ENCODE data around the gene ARMH2. TPM values are rescaled to one million over a fixed set of nuclear protein-coding genes. Genes with fewer than 3 reads are reported as not detected.
"Not testable (repeated sequence)": the region's sequence is repeated elsewhere in the genome, so short reads cannot be mapped to it uniquely, and the experiment has no call there.

Gene ARMH2
- total and polyA plus RNA-seq, 9 of the 15 experiments (the other 6 are each of a cell fraction or from before 2014, with no cell fraction given) = not detected

- in situ Hi-C loops (cut with MboI); H3K9me3 ChIP-seq (replicated peaks; ENCODE audit: control insufficient read depth, insufficient read depth, low read depth, low read length); H3K4me2 ChIP-seq (ENCODE audit: insufficient read depth, low read length); H3K9me1 ChIP-seq (ENCODE audit: control insufficient read depth, insufficient read depth, low read length); H3K36me3 ChIP-seq (ENCODE audit: control insufficient read depth, insufficient read depth, low read length); intact Hi-C loops (cut with micrococcal nuclease); H3K4me3 ChIP-seq; H4K20me1 ChIP-seq (replicated peaks; ENCODE audit: control insufficient read depth, insufficient read depth, low read length); BruUV-seq (replicated peaks); H3K79me2 ChIP-seq (ENCODE audit: control insufficient read depth, insufficient read depth, low read length); CTCF ChIA-PET (ENCODE audit: low intra/inter-chr PET ratio); H2AFZ ChIP-seq (ENCODE audit: low read depth, low read length); H3K27ac ChIP-seq (ENCODE audit: extremely low read depth, low read depth, low read length); H3K9ac ChIP-seq (ENCODE audit: insufficient read depth in 1 of 2, low read depth in 2 of 2, low read length in 2 of 2); H3K27me3 ChIP-seq (ENCODE audit: control insufficient read depth in 2 of 2, insufficient read depth in 2 of 2, low read length in 2 of 2); DNase-seq (ENCODE audit: extremely low read depth in 1 of 4, low spot score in 3 of 4); ATAC-seq; FAIRE-seq: not testable (repeated sequence)
- POLR2A ChIA-PET = interaction anchor here (0.9 to 2.2 kb wide), 2 partner anchors 11 to 17 kb away, joined by 3 to 9 read pairs; no protein-coding TSS in a partner anchor
- WGBS (ENCODE audit: insufficient coverage, low coverage, missing lambda C conversion rate) = 31% methylated on average over 4 of the region's 4 CpGs
- peaks cover 0 to 17% of the 10 kb centered on the region in 2 experiments; a peak in 3 of 5 replicates for H3K4me1 ChIP-seq (replicated peaks in 1 of 2; ENCODE audit: control insufficient read depth in 2 of 2, insufficient read depth in 2 of 2, low read length in 2 of 2)
- TF ChIP-seq TRIM28 (IDR thresholded peaks at IDR 0.05) (peak; percentile 61; the same call in 1 of the 2 replicates), ZNF280A (IDR thresholded peaks at IDR 0.05; ENCODE audit: low read depth, partially characterized antibody) (peak; percentile 49), CC2D1A (IDR thresholded peaks at IDR 0.05) (0 out of 2 replicates have a peak, but pooled peaks have one; percentile 20), CHD2 (IDR thresholded peaks at IDR 0.05; ENCODE audit: low read depth, low read length) (peak; percentile 61; the same call in 1 of the 2 replicates), TRIM24 (IDR thresholded peaks at IDR 0.05) (0 out of 4 replicates have a peak, but pooled peaks of 1 of the 2 experiments have one; percentile 12)
These were observed 44.3 kb downstream of the ARMH2 start for GRCh38 chr6:24754378-24754777.

All from K562 (cell line).